Bladder microvascular endothelial cell (primary cell): ENCODE results near the gene TMEM252. TPM values are rescaled to one million over a fixed set of nuclear protein-coding genes. Genes with fewer than 3 reads are reported as not detected.

Experiments used
- total RNA-seq: library from RNA; depleted of rRNA; stranded (reverse); fragments of >200 nt; gene quantifications from 2 replicates; pipeline ENCODE4 v1.2.3, GENCODE V29; 2014

The TMEM252 gene, protein sequence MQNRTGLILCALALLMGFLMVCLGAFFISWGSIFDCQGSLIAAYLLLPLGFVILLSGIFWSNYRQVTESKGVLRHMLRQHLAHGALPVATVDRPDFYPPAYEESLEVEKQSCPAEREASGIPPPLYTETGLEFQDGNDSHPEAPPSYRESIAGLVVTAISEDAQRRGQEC
- not detected in 2 replicates for total RNA-seq

DNA sequence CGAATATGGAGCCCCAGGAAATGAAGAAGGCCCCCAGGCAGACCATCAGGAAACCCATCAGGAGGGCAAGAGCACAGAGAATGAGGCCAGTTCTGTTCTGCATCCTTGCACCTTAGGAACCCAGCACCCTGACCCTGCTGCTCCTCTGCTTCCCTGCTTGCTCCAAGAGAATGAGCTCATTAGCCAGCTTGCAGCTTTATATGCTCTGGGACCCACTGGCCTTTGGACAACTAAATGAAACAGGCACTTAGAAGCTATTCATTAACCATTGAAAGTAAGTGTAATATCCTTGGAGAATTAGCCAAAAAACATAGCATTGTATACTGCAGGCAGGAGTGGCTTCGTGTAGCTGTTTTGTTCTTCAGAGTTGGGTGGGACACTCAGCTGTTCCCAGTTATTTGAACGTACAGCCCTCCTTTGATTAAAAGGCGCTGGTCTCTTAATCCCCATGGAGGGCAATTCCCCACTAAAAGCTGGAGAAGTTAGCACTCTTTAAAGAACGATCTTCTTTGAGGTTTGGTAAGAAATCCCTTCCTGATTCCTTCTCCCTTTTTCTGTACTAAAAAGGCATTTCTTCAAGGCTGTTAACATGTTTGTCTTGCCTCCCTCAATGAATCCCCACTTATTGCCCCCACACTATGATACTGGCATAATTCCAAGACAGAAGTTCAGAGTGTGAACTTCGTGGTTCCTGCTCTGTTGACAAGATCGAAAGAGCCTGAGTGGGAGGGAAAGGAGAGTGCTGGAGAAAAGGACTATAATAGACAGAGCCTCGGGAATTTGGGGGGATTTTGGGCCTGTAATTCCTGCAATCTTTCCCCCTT lies at the start of gene TMEM252:
Gene TMEM252, minus strand, starts transcription at position 172 of the 824 bp plus-strand sequence. Its CDS starts 69 bp downstream, at position 103.

Other genes starting within 250 kb of the TMEM252 start
- gene FOXD4L3, start 238.0 kb downstream of the TMEM252 start, total RNA-seq: not detected in 2 replicates
- gene PGM5, start 184.3 kb downstream of the TMEM252 start, total RNA-seq: 2.6 and 108 TPM in 2 replicates
- under 0.01 and 0.06 TPM in 2 replicates for gene PIP5K1B, start 164.4 kb upstream of the TMEM252 start, total RNA-seq